GM12892 (cell line): ENCODE results near the gene MBD5.

Source experiments
- POLR2A ChIP-seq: IDR thresholded peaks from 2 replicates; pipeline ENCODE4 v1.6.1; 2011; ENCODE audit warnings: low read depth, low read length, control low read depth
- POLR2AphosphoS5 ChIP-seq: IDR thresholded peaks from 2 replicates; pipeline ENCODE4 v1.6.1; 2011; ENCODE audit warnings: low read depth, low read length, control low read depth
- TAF1 ChIP-seq: IDR thresholded peaks from 2 replicates; pipeline ENCODE4 v1.6.1; 2011; ENCODE audit warnings: low read depth, mild to moderate bottlenecking, control low read depth, low read length, borderline replicate concordance

GRCh38 chr2:148342086-148342485 is 321.2 kb downstream of the MBD5 start:
- TF ChIP-seq POLR2A, result no peak
- no peak for TF ChIP-seq POLR2AphosphoS5
- no peak for TF ChIP-seq TAF1
